GM10847 (cell line): Measurements from ENCODE around the gene CDKL1.

Source experiments
- POLR2A ChIP-seq: IDR thresholded peaks from 2 replicates; pipeline ENCODE4 v1.6.1; 2011; ENCODE audit not compliant: insufficient read length; ENCODE audit errors: extremely low read depth

The CDKL1 gene

DNA sequence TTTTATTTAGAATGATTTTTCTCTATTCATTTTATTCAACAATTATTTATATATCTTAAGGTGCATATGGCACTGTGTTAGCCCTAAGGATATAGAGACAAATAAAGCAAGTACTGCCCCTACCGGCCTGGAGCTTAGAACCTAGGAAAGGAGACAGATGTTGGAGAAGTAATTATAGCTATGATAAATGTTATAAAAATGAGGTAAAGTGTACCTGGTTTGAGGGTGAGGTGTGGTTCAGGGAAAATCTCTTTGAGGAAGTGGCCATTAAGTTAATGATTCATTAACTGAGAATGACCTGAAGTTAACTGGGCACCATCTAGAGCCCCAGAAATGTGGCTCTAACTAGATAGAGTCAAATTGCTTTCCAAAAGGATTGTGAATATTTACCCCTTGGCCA lies 31.9 kb downstream of the CDKL1 start:
- no peak for TF ChIP-seq POLR2A

DNA sequence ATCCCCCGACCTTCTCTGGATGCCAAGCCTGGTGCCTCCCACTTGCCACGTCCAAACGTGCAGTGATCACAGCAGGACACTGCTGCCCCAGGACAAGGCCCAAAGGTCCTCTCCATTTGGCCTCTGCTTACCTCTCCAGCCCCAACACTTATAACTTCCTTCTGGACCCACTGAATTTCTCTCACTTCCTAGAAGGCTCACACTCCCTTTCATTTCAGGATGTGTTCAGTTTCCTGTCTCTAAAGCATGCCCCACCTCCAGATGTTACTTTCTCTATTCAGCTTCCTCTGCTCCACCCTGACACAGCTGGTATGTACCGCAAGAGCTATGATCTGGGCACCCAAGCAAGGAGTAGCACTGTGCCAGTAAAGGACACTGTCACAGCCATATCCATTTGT lies 33.0 kb downstream of the CDKL1 start:
- TF ChIP-seq POLR2A: no peak

DNA sequence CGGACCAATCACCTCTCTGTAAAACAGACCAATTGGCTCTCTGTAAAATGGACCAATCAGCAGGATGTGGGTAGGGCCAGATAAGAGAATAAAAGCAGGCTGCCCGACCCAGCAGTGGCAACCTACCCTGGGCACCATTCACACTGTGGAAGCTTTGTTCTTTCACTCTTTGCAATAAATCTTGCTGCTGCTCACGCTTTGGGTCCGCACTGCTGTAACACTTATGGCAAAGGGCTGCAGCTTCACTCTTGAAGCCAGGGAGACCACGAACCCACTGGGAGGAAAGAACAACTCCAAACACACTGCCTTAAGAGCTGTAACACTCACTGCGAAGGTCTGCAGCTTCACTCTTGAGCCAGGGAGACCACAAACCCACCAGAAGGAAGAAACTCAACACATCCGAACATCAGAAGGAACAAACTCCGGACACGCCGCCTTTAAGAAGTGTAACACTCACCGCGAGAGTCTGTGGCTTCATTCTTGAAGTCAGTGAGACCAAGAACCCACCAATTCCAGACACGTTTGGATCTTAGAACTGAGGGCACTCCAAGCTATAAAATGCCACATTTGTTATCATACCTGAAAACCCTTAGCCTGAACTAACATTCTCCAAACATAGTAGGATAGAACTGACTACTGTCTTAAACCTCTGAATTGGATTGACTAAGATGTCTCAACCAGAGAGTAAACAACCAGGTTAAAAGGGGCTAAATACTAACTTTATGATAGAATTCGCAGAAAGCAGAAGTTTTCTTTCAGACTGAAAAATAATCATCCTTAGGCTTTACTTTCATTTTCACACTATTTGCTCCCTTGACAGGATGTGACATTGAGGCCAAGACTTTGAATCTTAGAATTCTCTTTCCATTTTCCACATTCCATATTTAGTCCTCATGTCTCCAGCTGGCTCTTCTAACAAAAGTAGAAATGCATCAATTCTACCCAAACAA lies 33.6 kb downstream of the CDKL1 start:
- no peak for TF ChIP-seq POLR2A

DNA sequence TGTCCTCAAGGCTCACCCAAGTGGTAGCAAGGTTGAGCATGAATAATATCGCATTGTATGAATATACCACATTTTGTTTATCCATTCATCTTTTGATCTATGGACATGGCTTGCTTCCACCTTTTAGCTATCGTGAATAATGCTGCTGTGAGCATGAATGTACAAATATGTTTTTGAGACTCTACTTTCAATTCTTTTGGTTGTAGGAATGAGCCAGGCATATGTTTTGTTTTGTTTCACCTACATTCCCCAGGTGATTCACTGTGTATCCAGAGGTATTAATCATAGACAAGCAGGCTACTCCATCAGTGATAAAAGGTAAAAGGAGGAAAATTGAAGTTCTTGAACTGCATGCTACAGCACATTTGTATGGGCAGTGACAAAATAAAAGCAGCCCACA lies 35.8 kb downstream of the CDKL1 start:
- TF ChIP-seq POLR2A: no peak

DNA sequence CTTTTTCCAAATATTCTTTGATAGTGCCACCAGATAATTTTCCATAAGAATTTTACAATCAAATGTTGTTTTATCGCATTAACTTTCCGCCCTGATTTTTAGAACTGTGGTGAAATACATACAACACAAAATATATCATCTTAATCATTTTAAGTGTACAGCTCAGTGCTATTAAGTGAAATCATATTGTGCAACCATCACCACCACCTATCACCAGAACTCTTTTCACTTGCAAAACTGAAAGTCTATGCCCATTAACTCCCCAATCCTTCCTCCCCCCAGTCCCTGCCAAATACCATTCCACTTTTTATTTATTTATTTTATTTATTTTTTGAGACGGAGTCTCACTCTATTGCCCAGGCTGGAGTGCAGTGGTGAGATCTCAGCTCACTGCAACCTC lies 36.6 kb downstream of the CDKL1 start:
- TF ChIP-seq POLR2A: no peak

DNA sequence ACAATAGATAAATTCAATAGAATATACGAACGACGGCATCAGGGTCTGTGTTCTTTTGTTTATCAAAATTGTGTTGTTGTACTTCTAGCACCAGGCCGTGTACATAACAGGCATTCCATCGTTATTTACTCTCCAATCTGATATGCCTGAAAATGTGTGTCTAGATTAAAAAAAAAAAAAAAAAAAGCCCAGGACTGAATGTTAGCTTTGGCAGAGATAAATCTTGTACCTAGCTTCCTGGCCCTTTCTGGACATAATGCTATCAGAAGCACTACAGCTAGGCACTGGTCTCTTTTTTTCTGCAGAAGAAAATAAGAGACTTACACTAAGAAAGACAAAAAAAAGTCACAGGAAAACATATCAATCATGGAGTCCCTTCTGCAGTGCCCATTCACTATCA lies 37.0 kb downstream of the CDKL1 start:
- TF ChIP-seq POLR2A: no peak

DNA sequence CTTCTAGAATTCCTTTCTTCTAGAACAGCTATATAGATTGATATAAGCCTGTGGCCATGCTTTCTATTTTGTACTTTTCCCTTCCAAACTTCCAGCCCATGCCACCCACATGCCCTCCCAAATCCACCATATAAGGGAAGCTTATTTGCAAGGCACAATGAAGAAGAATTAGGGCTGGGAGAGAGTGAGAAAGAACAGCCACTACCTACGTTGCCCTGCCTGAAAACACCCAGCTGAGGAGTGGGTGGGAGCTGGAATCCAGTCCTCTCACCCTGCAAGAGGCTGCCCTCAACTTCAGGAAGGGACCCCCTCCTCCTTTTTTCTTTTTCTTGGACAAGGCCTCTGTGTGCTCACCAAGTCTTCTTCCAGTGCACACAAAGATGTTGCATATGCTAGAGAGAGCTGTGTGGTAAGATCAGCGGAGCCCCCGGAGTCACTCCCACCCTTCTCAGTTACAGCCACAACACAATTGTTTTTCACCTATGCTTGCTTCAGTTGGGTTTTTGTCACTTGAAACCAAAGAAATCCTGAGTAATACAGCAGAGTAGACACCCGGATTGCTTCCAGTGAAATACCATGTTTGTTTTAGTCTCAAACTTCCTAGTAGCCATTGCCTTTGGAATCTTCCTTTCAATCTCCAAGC lies 38.8 kb downstream of the CDKL1 start:
- TF ChIP-seq POLR2A: no peak

DNA sequence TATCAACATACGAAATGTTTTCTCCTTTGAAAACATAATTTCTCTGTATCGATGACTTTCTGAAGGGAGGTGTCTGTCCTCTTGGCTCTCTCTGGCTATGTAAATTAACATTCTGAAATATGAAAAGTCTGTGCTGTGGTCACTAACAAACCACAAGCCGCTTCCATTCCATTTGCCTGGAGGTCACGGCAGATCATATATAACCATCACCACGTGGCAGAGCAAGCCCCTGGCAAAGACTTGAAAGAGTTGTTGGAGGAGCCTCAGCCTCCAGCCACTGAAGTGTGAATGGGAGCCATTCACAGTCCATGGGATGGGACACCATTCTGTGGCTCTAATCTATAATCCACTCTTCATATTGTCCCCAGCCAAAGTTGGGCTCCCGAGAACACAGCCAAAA lies 39.6 kb downstream of the CDKL1 start:
- no peak for TF ChIP-seq POLR2A

DNA sequence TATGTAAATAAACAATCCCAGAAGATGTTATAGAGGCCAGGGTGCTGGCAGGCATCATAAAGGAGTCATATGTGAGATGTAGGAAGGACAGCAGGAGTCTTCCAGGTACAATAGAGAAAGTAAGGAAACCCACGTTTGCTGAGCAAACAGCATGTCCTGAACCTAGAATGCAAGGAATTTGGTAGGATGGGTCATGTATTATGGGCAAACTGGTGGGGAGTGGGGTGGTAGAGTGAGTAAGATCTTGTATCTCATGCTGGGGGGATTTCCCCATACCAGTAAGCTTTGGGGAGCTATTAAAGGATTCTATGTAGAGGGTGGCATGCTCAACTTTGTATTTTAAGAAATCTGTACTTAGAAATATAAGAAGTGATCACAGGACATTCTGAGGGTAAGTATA lies 41.0 kb downstream of the CDKL1 start:
- TF ChIP-seq POLR2A: no peak

DNA sequence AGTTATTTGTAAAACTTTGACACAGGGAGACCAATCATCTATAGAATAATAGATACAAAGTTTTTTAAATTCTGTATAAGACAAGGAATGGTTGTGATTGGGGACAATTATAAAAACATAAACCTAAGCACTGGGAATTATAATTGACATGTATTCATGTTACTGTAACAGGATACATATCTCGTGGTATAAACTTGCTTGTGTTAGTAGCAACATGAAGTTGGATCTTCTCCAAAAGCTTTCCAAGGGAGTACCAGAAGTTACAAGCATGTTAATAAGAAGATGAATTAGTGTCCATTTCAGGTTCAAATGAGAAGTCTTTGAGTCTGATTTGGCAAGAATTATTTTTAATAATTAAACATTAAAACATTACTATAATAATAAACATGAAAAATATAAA lies 42.2 kb downstream of the CDKL1 start:
- no peak for TF ChIP-seq POLR2A

DNA sequence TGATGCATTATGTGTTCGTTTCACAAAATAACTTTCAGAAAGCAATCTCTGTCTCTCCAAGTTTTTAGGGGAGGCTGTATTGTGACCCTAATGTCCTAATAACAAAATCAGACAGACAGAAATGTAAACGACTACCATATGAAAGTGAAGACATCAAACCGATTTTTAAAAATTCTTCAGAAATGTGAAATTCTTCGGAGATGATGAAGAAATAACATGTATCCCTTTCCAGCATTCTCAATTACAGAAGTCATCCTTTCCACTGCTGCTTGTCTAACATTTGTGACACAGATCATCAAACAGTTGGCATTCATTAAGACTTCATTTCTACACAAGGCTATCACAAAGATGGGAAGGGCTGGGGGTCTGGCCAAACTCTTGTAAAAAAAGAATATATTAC lies 43.6 kb downstream of the CDKL1 start:
- TF ChIP-seq POLR2A: no peak

DNA sequence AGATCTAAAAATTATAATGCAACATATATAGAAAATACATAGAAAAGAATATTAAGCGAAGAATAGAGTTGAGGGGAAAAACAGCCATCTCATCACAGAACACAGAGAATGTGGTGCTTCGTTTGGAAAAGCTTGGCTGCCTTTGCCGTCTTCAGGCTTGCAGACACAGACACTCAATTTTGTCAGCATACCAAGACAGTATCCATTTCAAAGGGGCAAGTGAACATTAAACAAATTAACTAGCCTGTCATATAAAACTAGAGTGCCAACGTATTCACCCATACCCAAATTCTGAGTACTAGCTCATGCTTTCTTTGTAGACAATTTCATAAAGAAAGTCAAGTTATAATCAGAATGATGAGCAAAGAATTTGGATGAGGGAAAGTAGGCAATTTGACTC lies 44.1 kb downstream of the CDKL1 start:
- TF ChIP-seq POLR2A: no peak

DNA sequence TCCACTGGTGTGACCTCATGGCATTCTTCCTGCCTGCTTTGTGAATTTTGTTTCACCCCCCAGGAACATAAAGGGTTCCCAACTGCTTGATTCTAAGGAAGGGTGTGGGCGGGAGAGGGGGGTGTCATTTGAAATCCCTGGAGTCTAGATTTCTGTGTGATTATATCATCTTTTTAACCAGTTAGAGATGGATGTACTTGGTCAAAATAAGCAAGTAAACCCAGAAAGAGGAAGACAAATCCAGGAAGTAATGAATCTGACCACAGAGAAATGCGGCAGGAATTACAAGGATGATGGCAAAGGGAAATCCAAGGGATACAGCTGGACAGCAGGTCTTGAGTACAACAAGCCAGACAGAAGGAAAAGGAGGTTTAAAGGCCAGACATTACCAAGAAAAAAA lies 45.7 kb downstream of the CDKL1 start:
- TF ChIP-seq POLR2A: no peak

DNA sequence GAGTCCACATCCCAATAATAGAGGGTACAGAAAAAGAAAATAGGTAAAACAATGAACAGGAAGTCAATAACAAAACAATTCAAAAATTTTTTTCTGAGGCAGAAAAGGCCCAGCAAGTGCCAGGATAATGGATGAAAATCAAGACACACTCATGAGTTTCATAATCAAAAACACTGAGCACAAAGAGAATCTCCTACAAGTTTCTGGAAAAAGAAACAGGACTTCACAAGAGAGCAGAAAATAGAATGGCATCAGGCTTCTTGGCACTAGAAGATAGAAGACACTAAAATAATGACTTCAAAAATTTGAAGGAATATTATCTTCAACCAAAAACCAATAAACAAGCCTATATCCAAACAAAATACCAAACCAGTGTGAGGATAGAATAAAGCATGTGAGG lies 47.7 kb downstream of the CDKL1 start:
- TF ChIP-seq POLR2A: no peak

DNA sequence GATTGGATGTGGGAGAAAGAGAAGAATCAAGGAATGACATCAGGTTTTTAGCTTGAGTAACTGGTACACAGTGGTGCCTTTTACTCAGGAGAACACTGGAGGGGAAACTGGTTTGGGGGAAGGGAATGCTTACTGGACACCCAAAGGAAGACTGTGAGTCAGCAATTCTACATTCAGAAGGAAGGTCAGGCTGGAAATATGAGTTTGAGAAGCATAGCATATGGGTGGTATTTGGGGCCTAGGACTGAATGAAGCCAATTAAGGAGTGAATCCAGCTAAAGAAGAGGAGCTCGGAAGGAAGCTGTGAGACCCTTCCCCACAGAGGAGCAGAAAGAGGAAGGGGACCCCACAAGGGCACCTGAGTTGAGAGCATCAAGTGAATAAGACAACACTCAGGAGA lies 49.2 kb downstream of the CDKL1 start:
- no peak for TF ChIP-seq POLR2A

DNA sequence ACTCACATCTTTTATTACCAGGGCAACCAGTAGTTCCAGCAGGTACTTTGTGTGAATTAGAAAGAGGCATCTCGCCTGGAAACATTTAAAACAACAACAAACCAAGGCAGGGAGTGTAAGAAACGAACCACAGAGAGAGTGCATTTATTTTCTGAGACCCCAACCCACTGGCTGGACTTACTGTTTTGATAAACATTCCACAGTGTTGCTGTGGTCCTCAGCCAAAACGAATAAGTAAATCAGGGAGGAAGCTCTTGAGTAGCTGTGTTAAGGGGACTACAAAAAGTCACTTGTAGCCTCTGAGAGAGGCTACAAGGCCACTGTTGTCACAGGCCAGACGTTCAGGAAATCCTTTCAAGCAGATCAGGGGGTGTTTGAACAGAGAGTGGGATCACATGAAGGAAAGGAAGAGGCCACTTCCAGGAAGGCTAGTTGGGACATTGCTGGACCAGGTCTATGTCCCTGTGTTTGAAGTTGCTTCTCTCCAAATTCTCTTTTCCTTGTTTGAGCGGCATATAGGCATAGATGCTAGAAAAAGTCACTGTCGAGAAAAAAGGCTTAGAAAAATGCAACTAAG lies 50.7 kb downstream of the CDKL1 start:
- no peak for TF ChIP-seq POLR2A
